GM12878 (cell line): ENCODE measurements around the gene RDH5. TPM values are rescaled to one million over a fixed set of nuclear protein-coding genes. Genes with fewer than 3 reads are reported as not detected.

Experiments
- ATAC-seq: fragments of 200-7000 bp; cut with Tn5 transposase; 3 replicates; pipeline ENCODE4 v1.9.1; 2020; ENCODE audit warnings: mild to moderate bottlenecking, moderate library complexity
- BruUV-seq: library from RNA; stranded (reverse); fragments of 400-500 nt; replicated peaks from 2 replicates; lab custom pipeline; 2021; lab: Mats Ljungman, UMichigan
- CTCF ChIA-PET: fragments of 300-600 bp; sonication (Branson Sonifier 250); formaldehyde crosslinking; extraction: SDS; loops from one replicate; lab custom pipeline; 2021; ENCODE audit warnings: inconsistent platforms; lab: Yijun Ruan, JAX
- POLR2A ChIA-PET: fragments of 350-600 bp; formaldehyde crosslinking; extraction: SDS; loops from one replicate; lab custom pipeline; 2021; ENCODE audit warnings: inconsistent platforms; lab: Charles Lee
- RAD21 ChIA-PET: fragments of 300-600 bp; sonication (Branson Sonifier 250); formaldehyde crosslinking; loops from one replicate; lab custom pipeline; 2023; ENCODE audit warnings: antibody characterized with exemption; ENCODE audit not compliant: unreplicated experiment; lab: Charles Lee
- SMC1A ChIA-PET: fragments of 300-600 bp; sonication (Branson Sonifier 250); formaldehyde crosslinking; loops from one replicate; lab custom pipeline; 2023; ENCODE audit not compliant: unreplicated experiment, uncharacterized antibody; lab: Charles Lee
- DNase-seq: peaks from one replicate; pipeline ENCODE4 v3.0.0-alpha.2; 2011; ENCODE audit warnings: low read depth, low spot score
- FAIRE-seq: peaks from 3 replicates; lab custom pipeline; 2011; peaks lifted over from hg19 to GRCh38; lab: Jason Lieb, UNC
- H2AFZ ChIP-seq: 2 replicates; pipeline ENCODE4 v1.6.0; 2011; ENCODE audit warnings: low read depth, low read length, control low read depth; ENCODE audit not compliant: control insufficient read depth
- H3K27ac ChIP-seq: 2 replicates; pipeline ENCODE4 v1.5.1; 2011; ENCODE audit warnings: control low read depth; ENCODE audit not compliant: control insufficient read depth, insufficient read depth
- H3K27me3 ChIP-seq, 2 experiments: replicated peaks in 1 of 2; 2 replicates each; pipeline versions ENCODE4 v1.6.0 to v1.6.1; 2011; ENCODE audit warnings: low read length in 1 of 2; ENCODE audit not compliant: control insufficient read depth in 2 of 2, insufficient read depth in 2 of 2
- H3K36me3 ChIP-seq, 2 experiments: 2 replicates each; pipeline ENCODE4 v1.5.1; 2011; ENCODE audit warnings: low read length in 1 of 2; ENCODE audit not compliant: control insufficient read depth in 2 of 2, insufficient read depth in 2 of 2
- H3K4me1 ChIP-seq: 2 replicates; pipeline ENCODE4 v1.6.1; 2011; ENCODE audit warnings: mild to moderate bottlenecking, low read length, moderate library complexity, mixed read lengths; ENCODE audit not compliant: control insufficient read depth, insufficient read depth
- H3K4me2 ChIP-seq: 2 replicates; pipeline ENCODE4 v1.6.0; 2011; ENCODE audit warnings: control low read depth; ENCODE audit not compliant: control insufficient read depth, insufficient read depth
- H3K4me3 ChIP-seq: fragments of 200-600 bp; sonication (generic); 2 replicates; pipeline ENCODE4 v1.5.1; 2016
- H3K79me2 ChIP-seq: 2 replicates; pipeline ENCODE4 v1.6.0; 2011; ENCODE audit warnings: low read length; ENCODE audit not compliant: control insufficient read depth, insufficient read depth
- H3K9ac ChIP-seq: 2 replicates; pipeline ENCODE4 v1.8.0; 2011; ENCODE audit warnings: low read length, control low read depth, mixed read lengths; ENCODE audit not compliant: control insufficient read depth, insufficient read depth
- H3K9me3 ChIP-seq: replicated peaks from 3 replicates; pipeline ENCODE4 v1.5.1; 2011; ENCODE audit warnings: mild to moderate bottlenecking, low read length; ENCODE audit not compliant: control insufficient read depth, insufficient read depth
- H4K20me1 ChIP-seq: 2 replicates; pipeline ENCODE4 v1.6.0; 2011; ENCODE audit not compliant: control insufficient read depth, insufficient read depth
- ATF7 ChIP-seq: fragments of 450-650 bp; IDR thresholded peaks from 2 replicates; pipeline ENCODE4 v1.6.1; 2016; ENCODE audit warnings: low read depth, mild to moderate bottlenecking
- BHLHE40 ChIP-seq, 2 experiments: fragments of 450-650 bp in 1 of 2; IDR thresholded peaks; 2 replicates each; pipeline ENCODE4 v1.6.1; 2011 to 2017; ENCODE audit warnings: low read depth in 2 of 2, borderline replicate concordance in 1 of 2, improper control_type of control experiment in 1 of 2, low read length in 1 of 2, mild to moderate bottlenecking in 1 of 2
- BMI1 ChIP-seq: fragments of 450-650 bp; IDR thresholded peaks from 2 replicates; pipeline ENCODE4 v1.6.1; 2016; ENCODE audit warnings: mild to moderate bottlenecking, moderate library complexity, borderline replicate concordance
- CHD2 ChIP-seq: IDR thresholded peaks from 2 replicates; pipeline ENCODE4 v1.6.1; 2011; ENCODE audit warnings: low read depth, low read length, improper control_type of control experiment, borderline replicate concordance
- CTCF ChIP-seq, 3 experiments: IDR thresholded peaks in 2 of 3; conservative IDR thresholded peaks in 1 of 3; 2 replicates each; pipeline ENCODE4 v1.5.1; 2011; ENCODE audit warnings: low read depth in 3 of 3, low read length in 3 of 3, mild to moderate bottlenecking in 3 of 3, control low read depth in 2 of 3, moderate library complexity in 2 of 3, inconsistent platforms in 1 of 3, mixed read lengths in 1 of 3; ENCODE audit not compliant: control insufficient read depth in 2 of 3, insufficient read depth in 1 of 3; ENCODE audit errors: extremely low read depth in 1 of 3
- EGR1 ChIP-seq, 2 experiments: IDR thresholded peaks; 1 replicate in 1 of 2; 2 replicates in 1 of 2; pipeline ENCODE4 v1.6.1; 2011 to 2012; ENCODE audit warnings: low read depth in 2 of 2, low read length in 2 of 2, borderline replicate concordance in 1 of 2, mild to moderate bottlenecking in 1 of 2, moderate library complexity in 1 of 2
- GATAD2B ChIP-seq: fragments of 450-650 bp; conservative IDR thresholded peaks from 2 replicates; pipeline ENCODE4 v1.6.1; 2017; ENCODE audit warnings: low read depth, mild to moderate bottlenecking, moderate library complexity
- KAT2A ChIP-seq: conservative IDR thresholded peaks from 2 replicates; pipeline ENCODE4 v1.6.1; 2011; ENCODE audit warnings: low read depth, low read length; ENCODE audit not compliant: control insufficient read depth
- NBN ChIP-seq: fragments of 450-650 bp; IDR thresholded peaks from 2 replicates; pipeline ENCODE4 v1.6.1; 2016
- PML ChIP-seq: IDR thresholded peaks from 2 replicates; pipeline ENCODE4 v1.6.1; 2012; ENCODE audit warnings: low read length, inconsistent platforms
- POLR2AphosphoS5 ChIP-seq: IDR thresholded peaks from 2 replicates; pipeline ENCODE4 v1.6.1; 2011; ENCODE audit warnings: mild to moderate bottlenecking, low read length, inconsistent platforms
- RAD21 ChIP-seq: IDR thresholded peaks from 2 replicates; pipeline ENCODE4 v1.6.1; 2011; ENCODE audit warnings: mild to moderate bottlenecking, low read depth, low read length, moderate library complexity; ENCODE audit not compliant: insufficient read depth
- RUNX3 ChIP-seq: IDR thresholded peaks from 2 replicates; pipeline ENCODE4 v1.6.1; 2012; ENCODE audit warnings: low read length, inconsistent platforms
- SIN3A ChIP-seq: IDR thresholded peaks from 2 replicates; pipeline ENCODE4 v1.6.1; 2012; ENCODE audit warnings: low read depth, low read length, improper control_type of control experiment
- SREBF2 ChIP-seq: IDR thresholded peaks from 2 replicates; pipeline ENCODE4 v1.6.1; 2012; ENCODE audit warnings: mild to moderate bottlenecking, low read length
- TCF7 ChIP-seq: IDR thresholded peaks from 2 replicates; pipeline ENCODE4 v1.6.1; 2014; ENCODE audit warnings: antibody characterized with exemption, borderline replicate concordance
- YY1 ChIP-seq: IDR thresholded peaks from 2 replicates; pipeline ENCODE4 v1.6.1; 2011; ENCODE audit warnings: low read depth, mild to moderate bottlenecking, low read length
- ZNF384 ChIP-seq: IDR thresholded peaks from 2 replicates; pipeline ENCODE4 v1.6.1; 2012; ENCODE audit warnings: low read depth, mild to moderate bottlenecking, low read length, improper control_type of control experiment, borderline replicate concordance
- WGBS: methylation state at CpG from one replicate; pipeline ENCODE4 v1.1.6; 2016; ENCODE audit warnings: low lambda C conversion rate; ENCODE audit not compliant: insufficient replicate concordance, insufficient coverage; ENCODE audit errors: missing lambda C conversion rate; 5-methylcytosine and 5-hydroxymethylcytosine counted together
- in situ Hi-C: fragments of 300-500 bp; cut with MboI; formaldehyde crosslinking; loops from 9 replicates; pipeline ENCODE4 v1.14.3; 2018; ENCODE audit warnings: mixed read lengths
- intact Hi-C: fragments of 100-400 bp; cut with micrococcal nuclease; formaldehyde crosslinking; loops from one replicate; pipeline ENCODE4 v1.14.2; 2022; ENCODE audit not compliant: unreplicated experiment
- polyA plus RNA-seq, 11 experiments: library from polyadenylated mRNA; depleted of rRNA in 4 of 11; unstranded in 6 of 11; stranded (reverse) in 5 of 11; fragments of >200 nt; fragmentation: Nextera tagmentation in 4 of 11; fragmentation: Illumina TruSeq in 1 of 11; extraction: Ambion mirVana in 4 of 11; extraction: Trizol in 1 of 11; gene quantifications; 1 replicate in 1 of 11; 2 replicates in 10 of 11; pipeline versions ENCODE4 v1.2.1 to v1.2.3, GENCODE V29; 2011 to 2016; ENCODE audit warnings: inconsistent platforms in 2 of 11, missing spikeins in 2 of 11, low read depth in 1 of 11
- total RNA-seq, 4 experiments: library from RNA; depleted of rRNA in 3 of 4; stranded (reverse); fragments of >200 nt in 3 of 4; fragmentation: Illumina TruSeq in 1 of 4; extraction: Trizol in 1 of 4; gene quantifications; 2 replicates each; pipeline versions ENCODE4 v1.2.1 to v1.2.3, GENCODE V29; 2013 to 2021

The RDH5 gene
- total and polyA plus RNA-seq, 10 of the 15 experiments (the other 5 are each of a cell fraction or from before 2014, with no cell fraction given) = 2.6 to 11.6 (median 7.3) TPM

- peak overlapping the region; percentile 76 for H3K4me3 ChIP-seq
- BruUV-seq = no TSS peak
- H3K4me2 ChIP-seq = peak overlapping the region; percentile 70
- intact Hi-C loops = loop anchor here (1.0 to 10.0 kb wide), 2 partner anchors 7 to 455 kb away; partner anchors contain the start of gene SMARCC2
- ATAC-seq (peak; percentile 62), DNase-seq (no peak), FAIRE-seq (peak; percentile 76)
- H2AFZ ChIP-seq = peak overlapping the region; percentile 79
- SMC1A ChIA-PET = interaction anchor here (0.7 to 2.7 kb wide), 15 partner anchors 8 to 311 kb away, joined by 3 to 30 read pairs (median 3); partner anchors contain the start of genes BLOC1S1, DNAJC14, ORMDL2 and RDH5
- H3K27me3 ChIP-seq = no peaks in the 10 kb centered on the region
- POLR2A ChIA-PET = interaction anchor here (0.5 to 4.5 kb wide), 19 partner anchors 8 to 791 kb away, joined by 3 to 39 read pairs (median 4); partner anchors contain the start of genes BLOC1S1, DNAJC14, ORMDL2 and PA2G4
- in situ Hi-C loops = no loop called here
- WGBS = 12% methylated on average over 19 of the region's 19 CpGs
- no peaks in the 10 kb centered on the region for H3K9me3 ChIP-seq
- CTCF ChIA-PET = interaction anchor here (1.0 to 2.9 kb wide), 17 partner anchors 8 to 547 kb away, joined by 3 to 59 read pairs (median 4); partner anchors contain the start of genes BLOC1S1, ORMDL2, RDH5 and RPL41
- RAD21 ChIA-PET = interaction anchor here (0.9 to 4.4 kb wide), 17 partner anchors 8 to 458 kb away, joined by 3 to 58 read pairs (median 4); partner anchors contain the start of genes BLOC1S1, ORMDL2, RAB5B and RDH5
- H3K4me1 ChIP-seq = peaks cover 11% of the 10 kb centered on the region
- TF ChIP-seq SREBF2 (no peak), SIN3A (0 out of 2 replicates have a peak, but pooled peaks have one; percentile 45), CTCF (IDR thresholded peaks at IDR 0.05 in 2 of 3, conservative IDR thresholded peaks at IDR 0.05 in 1 of 3; ENCODE audit: control insufficient read depth in 2 of 3, extremely low read depth in 1 of 3, insufficient read depth in 1 of 3, low read depth in 3 of 3, low read length in 3 of 3) (peak in 1 of 3 experiments; percentile 22; a peak in 1 of 6 replicates), TCF7 (no peak), BHLHE40 (IDR thresholded peaks at IDR 0.05; ENCODE audit: borderline replicate concordance in 1 of 2, low read depth in 2 of 2, low read length in 1 of 2) (0 out of 4 replicates have a peak, but pooled peaks of 1 of the 2 experiments have one; percentile 5), GATAD2B (0 out of 2 replicates have a peak, but pooled peaks have one; percentile 19), ATF7 (no peak), PML (peak; percentile 36; the same call in 1 of the 2 replicates), RAD21 (peak; percentile 17; the same call in 1 of the 2 replicates), BMI1 (no peak), YY1 (no peak), EGR1 (IDR thresholded peaks at IDR 0.05; ENCODE audit: borderline replicate concordance in 1 of 2, low read depth in 2 of 2, low read length in 2 of 2) (peak in 1 of 2 experiments; percentile 50; a peak in 1 of 3 replicates), RUNX3 (peak; percentile 34; the same call in 1 of the 2 replicates), POLR2AphosphoS5 (0 out of 2 replicates have a peak, but pooled peaks have one; percentile 66), ZNF384 (no peak), NBN (0 out of 2 replicates have a peak, but pooled peaks have one; percentile 26), CHD2 (0 out of 2 replicates have a peak, but pooled peaks have one; percentile 6), KAT2A (no peak)
- H4K20me1 ChIP-seq = no peaks in the 10 kb centered on the region
- no peaks in the 10 kb centered on the region; a peak in 1 of 4 replicates for H3K36me3 ChIP-seq
- H3K79me2 ChIP-seq = peaks cover 11% of the 10 kb centered on the region
- H3K27ac ChIP-seq = peak overlapping the region; percentile 68
- peak overlapping the region; percentile 67 for H3K9ac ChIP-seq
These were observed 9.9 kb downstream of the RDH5 start for GRCh38 chr12:55729819-55730818.
